HCT116 (cell line): ENCODE data around the gene ZDBF2.

Experiments used
- ATF3 ChIP-seq: IDR thresholded peaks from 2 replicates; pipeline ENCODE4 v1.6.1; 2012
- CTCF ChIP-seq, 3 experiments: fragments of 200-600 bp in 1 of 3; sonication (generic) in 1 of 3; IDR thresholded peaks in 2 of 3; conservative IDR thresholded peaks in 1 of 3; 2 replicates each; pipeline ENCODE4 v1.5.1; 2012 to 2017; ENCODE audit warnings: low read depth in 2 of 3, low read length in 2 of 3, antibody characterized with exemption in 1 of 3, borderline replicate concordance in 1 of 3, control low read depth in 1 of 3, mild to moderate bottlenecking in 1 of 3, mixed read lengths in 1 of 3, mixed run types in 1 of 3, moderate library complexity in 1 of 3; ENCODE audit not compliant: insufficient read depth in 1 of 3
- EZH2 ChIP-seq: fragments of 200-600 bp; sonication (generic); IDR thresholded peaks from 2 replicates; pipeline ENCODE4 v1.6.1; 2017; ENCODE audit warnings: antibody characterized with exemption, mixed run types
- EZH2phosphoT487 ChIP-seq: fragments of 200-600 bp; IDR thresholded peaks from 2 replicates; pipeline ENCODE4 v1.6.1; 2018; ENCODE audit warnings: antibody characterized with exemption, borderline replicate concordance
- FOSL1 ChIP-seq: IDR thresholded peaks from 2 replicates; pipeline ENCODE4 v1.6.1; 2012; ENCODE audit warnings: low read depth
- POLR2AphosphoS5 ChIP-seq: IDR thresholded peaks from 2 replicates; pipeline ENCODE4 v1.6.1; 2011; ENCODE audit warnings: mild to moderate bottlenecking, low read depth, low read length, moderate library complexity
- ZFX ChIP-seq: fragments of 450-650 bp; IDR thresholded peaks from 2 replicates; pipeline ENCODE4 v1.6.1; 2017

- no peak for TF ChIP-seq FOSL1
- no peak for TF ChIP-seq EZH2
- no peak for TF ChIP-seq EZH2phosphoT487
- no peak for TF ChIP-seq ATF3
- TF ChIP-seq CTCF (IDR thresholded peaks at IDR 0.05 in 2 of 3, conservative IDR thresholded peaks at IDR 0.05 in 1 of 3; ENCODE audit: borderline replicate concordance in 1 of 3, insufficient read depth in 1 of 3, low read depth in 2 of 3, low read length in 2 of 3), result no peak
- no peak for TF ChIP-seq ZFX
- TF ChIP-seq POLR2AphosphoS5, result no peak
Observed at GRCh38 chr2:206343144-206343543, 68.7 kb downstream of the ZDBF2 start.
